Transverse colon (tissue), 4 donors: ENCODE measurements around the gene MED7. TPM values are rescaled to one million over a fixed set of nuclear protein-coding genes. Genes with fewer than 3 reads are reported as not detected.

Experiments used
- DNase-seq: peaks from one replicate; pipeline ENCODE4 v3.0.0-alpha.2; 2019
- H3K27ac ChIP-seq, 4 donors: fragments of 200-600 bp; sonication (generic); 2 replicates each; pipeline ENCODE4 v1.5.1; 2016 to 2018; ENCODE audit warnings: inconsistent platforms in 4 of 4
- H3K27me3 ChIP-seq: fragments of 200-600 bp; sonication (generic); 2 replicates; pipeline ENCODE4 v1.5.1; 2017; ENCODE audit warnings: inconsistent platforms
- H3K36me3 ChIP-seq, 4 donors: fragments of 200-600 bp; sonication (generic); 2 replicates each; pipeline ENCODE4 v1.5.1; 2017 to 2019; ENCODE audit warnings: inconsistent platforms in 4 of 4
- H3K4me1 ChIP-seq, 4 donors: fragments of 200-600 bp; sonication (generic); 2 replicates each; pipeline ENCODE4 v1.5.1; 2017 to 2020; ENCODE audit warnings: inconsistent platforms in 4 of 4
- H3K4me3 ChIP-seq, 4 donors: fragments of 200-600 bp; sonication (generic); 1 replicate in 1 of 4; 2 replicates in 3 of 4; pipeline versions ENCODE4 v1.5.1 to v1.6.1; 2017 to 2019; ENCODE audit warnings: inconsistent platforms in 4 of 4
- H3K9me3 ChIP-seq, 2 donors: fragments of 200-600 bp; sonication (generic); 2 replicates each; pipeline ENCODE4 v1.5.1; 2017 to 2019; ENCODE audit warnings: inconsistent platforms in 2 of 2
- CTCF ChIP-seq, 5 experiments: fragments of 200-600 bp in 3 of 5; fragments of 450-650 bp in 2 of 5; sonication (generic) in 3 of 5; IDR thresholded peaks; 1 replicate in 2 of 5; 2 replicates in 3 of 5; pipeline ENCODE4 v1.5.1; 2016 to 2017; ENCODE audit warnings: antibody characterized with exemption in 5 of 5, inconsistent platforms in 3 of 5, mild to moderate bottlenecking in 2 of 5, moderate library complexity in 1 of 5
- EP300 ChIP-seq: sonication (generic); formaldehyde crosslinking; IDR thresholded peaks from one replicate; pipeline ENCODE4 v1.6.1; 2017; ENCODE audit warnings: antibody characterized with exemption, low read depth
- POLR2A ChIP-seq: fragments of 450-650 bp; IDR thresholded peaks from one replicate; pipeline ENCODE4 v1.6.1; 2016; ENCODE audit warnings: antibody characterized with exemption, mild to moderate bottlenecking, moderate library complexity
- POLR2AphosphoS5 ChIP-seq, 3 donors: sonication (generic); formaldehyde crosslinking; IDR thresholded peaks; one replicate each; pipeline ENCODE4 v1.6.1; 2016; ENCODE audit warnings: antibody characterized with exemption in 3 of 3
- WGBS, 2 donors: methylation state at CpG; one replicate each; pipeline ENCODE4 v1.1.5; 2018; ENCODE audit warnings: low coverage in 1 of 2; 5-methylcytosine and 5-hydroxymethylcytosine counted together
- in situ Hi-C, 4 donors: fragments of 200-750 bp; cut with MboI; loops; one replicate each; pipeline versions ENCODE4 v1.15.0 to v1.15.1; 2017; ENCODE audit warnings: low sequenced_read_pairs in 3 of 4, low pct_ligation_motif_present in 1 of 4, low pct_unique_long_range_greater_than_20kb in 1 of 4
- intact Hi-C: fragments of 100-400 bp; cut with DNase I; formaldehyde crosslinking; loops from one replicate; pipeline ENCODE4 v1.15.1; 2023; ENCODE audit warnings: low total_unique reads
- total RNA-seq, 4 donors: library from RNA; depleted of rRNA; stranded (reverse); fragments of >200 nt; gene quantifications; one replicate each; pipeline ENCODE4 v1.1.0, GENCODE V29; 2016

Gene MED7
- total RNA-seq, 4 donors from 2014 or later: 10.0 to 12.1 (median 11.0) TPM; not detected in 1

- no peaks in the 10 kb centered on the region for H3K27me3 ChIP-seq
- 62 to 73% methylated on average over 8 of the region's 8 CpGs for WGBS, 2 donors
- H3K4me3 ChIP-seq: peak within 1 kb of the TSS in 1 of 4 donors; percentile 31
- no peak for TF ChIP-seq EP300
- peak; percentile 32 for TF ChIP-seq POLR2A
- no peak for TF ChIP-seq CTCF (IDR thresholded peaks at IDR 0.05)
- TF ChIP-seq POLR2AphosphoS5 (IDR thresholded peaks at IDR 0.05): peak in 2 of 3 donors; percentile 59 to 69
- DNase-seq: peak; percentile 26
- intact Hi-C loops (no loop called here), in situ Hi-C loops (no loop called here)
- no peaks in the 10 kb centered on the region for H3K9me3 ChIP-seq
- no peaks in the 10 kb centered on the region for H3K36me3 ChIP-seq
- H3K27ac ChIP-seq: peak within 1 kb of the TSS in 3 of 4 donors; percentile 14 to 40 (median 37)
- H3K4me1 ChIP-seq: no peaks in the 10 kb centered on the region
Measured at GRCh38 chr5:157180374-157181264, 38.0 kb upstream of the MED7 start, which contains the start of gene ITK. ITK (plus strand) TSS chr5:157180840; CDS start chr5:157180978, 138 bp downstream.

GRCh38 chr5:157178966-157179365 lies 36.3 kb upstream of the MED7 start:
- in situ Hi-C loops (no loop called here), intact Hi-C loops (no loop called here)
- Histone ChIP-seq H3K9me3 (no peaks in the 10 kb centered on the region), H3K4me3 (no peak overlapping the region), H3K27ac (no peak overlapping the region), H3K36me3 (no peaks in the 10 kb centered on the region), H3K27me3 (no peaks in the 10 kb centered on the region), H3K4me1 (no peaks in the 10 kb centered on the region)
- TF ChIP-seq CTCF (IDR thresholded peaks at IDR 0.05): no peak
- no peak for TF ChIP-seq POLR2A
- no peak for TF ChIP-seq POLR2AphosphoS5 (IDR thresholded peaks at IDR 0.05)
- TF ChIP-seq EP300: no peak
- no peak for DNase-seq
- 57 to 66% methylated on average over 3 of the region's 3 CpGs for WGBS, 2 donors

GRCh38 chr5:157177953-157178352 lies 35.3 kb upstream of the MED7 start:
- in situ Hi-C loops: no loop called here
- DNase-seq: no peak
- H3K27ac ChIP-seq: peak overlapping the region in 1 of 4 donors; percentile 8

More at GRCh38 chr5:157177953-157178352, 35.3 kb upstream of the MED7 start:
- intact Hi-C loops: no loop called here
- TF ChIP-seq EP300 (no peak), POLR2AphosphoS5 (IDR thresholded peaks at IDR 0.05) (no peak), CTCF (IDR thresholded peaks at IDR 0.05) (no peak), POLR2A (no peak)
- Histone ChIP-seq H3K4me1 (no peaks in the 10 kb centered on the region), H3K9me3 (no peaks in the 10 kb centered on the region), H3K4me3 (no peak overlapping the region), H3K36me3 (no peaks in the 10 kb centered on the region), H3K27me3 (no peaks in the 10 kb centered on the region)
- WGBS, 2 donors: 40 to 56% methylated on average over 4 to 6 of the region's 6 CpGs
